ENCODE data around the gene IGSF21.

The IGSF21 gene

GRCh38 chr1:18079941-18080735 is 27.5 kb upstream of the IGSF21 start:
- H3K4me1 ChIP-seq (ENCODE audit: control insufficient read depth, insufficient read depth, low read length), result no peaks in the 10 kb centered on the region
- H3K9me3 ChIP-seq (replicated peaks; ENCODE audit: low read length), result peaks cover 4% of the 10 kb centered on the region
- H3K27me3 ChIP-seq (ENCODE audit: control insufficient read depth, insufficient read depth, low read length), result no peaks in the 10 kb centered on the region
- no peak overlapping the region for H3K4me3 ChIP-seq (ENCODE audit: low read length)
- no peak overlapping the region for H3K4me2 ChIP-seq (ENCODE audit: low read length)
- H3K9ac ChIP-seq (ENCODE audit: low read depth, low read length), result no peak overlapping the region
- no peaks in the 10 kb centered on the region for H3K36me3 ChIP-seq (ENCODE audit: insufficient read depth, low read length)

GRCh38 chr1:18085387-18086074 is 22.1 kb upstream of the IGSF21 start:
- no peaks in the 10 kb centered on the region for H3K36me3 ChIP-seq (ENCODE audit: insufficient read depth, low read length)
- no peak overlapping the region for H3K9ac ChIP-seq (ENCODE audit: low read depth, low read length)
- H3K27me3 ChIP-seq (ENCODE audit: control insufficient read depth, insufficient read depth, low read length), result no peaks in the 10 kb centered on the region
- peaks cover 4% of the 10 kb centered on the region for H3K9me3 ChIP-seq (replicated peaks; ENCODE audit: low read length)
- H3K4me1 ChIP-seq (ENCODE audit: control insufficient read depth, insufficient read depth, low read length), result no peaks in the 10 kb centered on the region
- no peak overlapping the region for H3K4me2 ChIP-seq (ENCODE audit: low read length)
- H3K4me3 ChIP-seq (ENCODE audit: low read length), result no peak overlapping the region

- Histone ChIP-seq H3K4me1 (ENCODE audit: control insufficient read depth, insufficient read depth, low read length) (no peaks in the 10 kb centered on the region), H3K9me3 (replicated peaks; ENCODE audit: low read length) (peaks cover 6% of the 10 kb centered on the region), H3K36me3 (ENCODE audit: insufficient read depth, low read length) (no peaks in the 10 kb centered on the region), H3K4me2 (ENCODE audit: low read length) (no peak overlapping the region), H3K9ac (ENCODE audit: low read depth, low read length) (no peak overlapping the region), H3K27me3 (ENCODE audit: control insufficient read depth, insufficient read depth, low read length) (no peaks in the 10 kb centered on the region), H3K4me3 (ENCODE audit: low read length) (no peak overlapping the region)
These were observed 19.5 kb upstream of the IGSF21 start for GRCh38 chr1:18088077-18088594.

GRCh38 chr1:18089488-18089887 is 18.1 kb upstream of the IGSF21 start:
- H3K4me1 ChIP-seq (ENCODE audit: control insufficient read depth, insufficient read depth, low read length), result no peaks in the 10 kb centered on the region
- H3K9ac ChIP-seq (ENCODE audit: low read depth, low read length), result no peak overlapping the region
- H3K4me2 ChIP-seq (ENCODE audit: low read length), result no peak overlapping the region
- H3K4me3 ChIP-seq (ENCODE audit: low read length), result no peak overlapping the region
- H3K36me3 ChIP-seq (ENCODE audit: insufficient read depth, low read length), result no peaks in the 10 kb centered on the region
- no peaks in the 10 kb centered on the region for H3K27me3 ChIP-seq (ENCODE audit: control insufficient read depth, insufficient read depth, low read length)
- peaks cover 3% of the 10 kb centered on the region for H3K9me3 ChIP-seq (replicated peaks; ENCODE audit: low read length)

- Histone ChIP-seq H3K4me1 (ENCODE audit: control insufficient read depth, insufficient read depth, low read length) (no peaks in the 10 kb centered on the region), H3K27me3 (ENCODE audit: control insufficient read depth, insufficient read depth, low read length) (no peaks in the 10 kb centered on the region), H3K4me2 (ENCODE audit: low read length) (no peak overlapping the region), H3K36me3 (ENCODE audit: insufficient read depth, low read length) (no peaks in the 10 kb centered on the region), H3K4me3 (ENCODE audit: low read length) (no peak overlapping the region), H3K9ac (ENCODE audit: low read depth, low read length) (no peak overlapping the region), H3K9me3 (replicated peaks; ENCODE audit: low read length) (peaks cover 3% of the 10 kb centered on the region)
These were observed 17.0 kb upstream of the IGSF21 start for GRCh38 chr1:18090636-18091035.

GRCh38 chr1:18091660-18092446 is 15.7 kb upstream of the IGSF21 start:
- peaks cover 3% of the 10 kb centered on the region for H3K9me3 ChIP-seq (replicated peaks; ENCODE audit: low read length)
- no peak overlapping the region for H3K9ac ChIP-seq (ENCODE audit: low read depth, low read length)
- no peak overlapping the region for H3K4me2 ChIP-seq (ENCODE audit: low read length)
- no peak overlapping the region for H3K4me3 ChIP-seq (ENCODE audit: low read length)
- no peaks in the 10 kb centered on the region for H3K36me3 ChIP-seq (ENCODE audit: insufficient read depth, low read length)
- H3K27me3 ChIP-seq (ENCODE audit: control insufficient read depth, insufficient read depth, low read length), result no peaks in the 10 kb centered on the region
- H3K4me1 ChIP-seq (ENCODE audit: control insufficient read depth, insufficient read depth, low read length), result no peaks in the 10 kb centered on the region

- no peaks in the 10 kb centered on the region for H3K4me1 ChIP-seq (ENCODE audit: control insufficient read depth, insufficient read depth, low read length)
- H3K9ac ChIP-seq (ENCODE audit: low read depth, low read length), result no peak overlapping the region
- no peak overlapping the region for H3K4me3 ChIP-seq (ENCODE audit: low read length)
- H3K9me3 ChIP-seq (replicated peaks; ENCODE audit: low read length), result peaks cover 3% of the 10 kb centered on the region
- H3K27me3 ChIP-seq (ENCODE audit: control insufficient read depth, insufficient read depth, low read length), result no peaks in the 10 kb centered on the region
- H3K36me3 ChIP-seq (ENCODE audit: insufficient read depth, low read length), result no peaks in the 10 kb centered on the region
- no peak overlapping the region for H3K4me2 ChIP-seq (ENCODE audit: low read length)
These were observed 14.4 kb upstream of the IGSF21 start for GRCh38 chr1:18093193-18093592.

- H3K4me2 ChIP-seq (ENCODE audit: low read length), result no peak overlapping the region
- H3K4me3 ChIP-seq (ENCODE audit: low read length), result no peak overlapping the region
- no peak overlapping the region for H3K9ac ChIP-seq (ENCODE audit: low read depth, low read length)
- peaks cover 3% of the 10 kb centered on the region for H3K9me3 ChIP-seq (replicated peaks; ENCODE audit: low read length)
- H3K27me3 ChIP-seq (ENCODE audit: control insufficient read depth, insufficient read depth, low read length), result no peaks in the 10 kb centered on the region
- H3K36me3 ChIP-seq (ENCODE audit: insufficient read depth, low read length), result no peaks in the 10 kb centered on the region
- H3K4me1 ChIP-seq (ENCODE audit: control insufficient read depth, insufficient read depth, low read length), result no peaks in the 10 kb centered on the region
These were observed 14.0 kb upstream of the IGSF21 start for GRCh38 chr1:18093646-18094045.

- peaks cover 3% of the 10 kb centered on the region for H3K9me3 ChIP-seq (replicated peaks; ENCODE audit: low read length)
- no peaks in the 10 kb centered on the region for H3K4me1 ChIP-seq (ENCODE audit: control insufficient read depth, insufficient read depth, low read length)
- H3K36me3 ChIP-seq (ENCODE audit: insufficient read depth, low read length), result no peaks in the 10 kb centered on the region
- H3K4me3 ChIP-seq (ENCODE audit: low read length), result no peak overlapping the region
- H3K27me3 ChIP-seq (ENCODE audit: control insufficient read depth, insufficient read depth, low read length), result no peaks in the 10 kb centered on the region
- no peak overlapping the region for H3K4me2 ChIP-seq (ENCODE audit: low read length)
- no peak overlapping the region for H3K9ac ChIP-seq (ENCODE audit: low read depth, low read length)
These were observed 13.5 kb upstream of the IGSF21 start for GRCh38 chr1:18094096-18094495.

- Histone ChIP-seq H3K4me3 (ENCODE audit: low read length) (no peak overlapping the region), H3K4me2 (ENCODE audit: low read length) (no peak overlapping the region), H3K36me3 (ENCODE audit: insufficient read depth, low read length) (no peaks in the 10 kb centered on the region), H3K9ac (ENCODE audit: low read depth, low read length) (no peak overlapping the region), H3K9me3 (replicated peaks; ENCODE audit: low read length) (peaks cover 3% of the 10 kb centered on the region), H3K4me1 (ENCODE audit: control insufficient read depth, insufficient read depth, low read length) (no peaks in the 10 kb centered on the region), H3K27me3 (ENCODE audit: control insufficient read depth, insufficient read depth, low read length) (no peaks in the 10 kb centered on the region)
These were observed 10.4 kb upstream of the IGSF21 start for GRCh38 chr1:18097206-18097605.

- Histone ChIP-seq H3K4me3 (ENCODE audit: low read length) (no peak overlapping the region), H3K9me3 (replicated peaks; ENCODE audit: low read length) (no peaks in the 10 kb centered on the region), H3K27me3 (ENCODE audit: control insufficient read depth, insufficient read depth, low read length) (no peaks in the 10 kb centered on the region), H3K9ac (ENCODE audit: low read depth, low read length) (no peak overlapping the region), H3K4me2 (ENCODE audit: low read length) (no peak overlapping the region), H3K4me1 (ENCODE audit: control insufficient read depth, insufficient read depth, low read length) (no peaks in the 10 kb centered on the region), H3K36me3 (ENCODE audit: insufficient read depth, low read length) (no peaks in the 10 kb centered on the region)
These were observed 8.6 kb upstream of the IGSF21 start for GRCh38 chr1:18099026-18099425.

All from skeletal muscle satellite cell (primary cell).